T47D (cell line): ENCODE data around the gene MEGF10.
"Not testable (repeated sequence)": the region's sequence is repeated elsewhere in the genome, so short reads cannot be mapped to it uniquely, and the experiment has no call there.

Experiments used
- DNase-seq, 2 experiments: peaks; one replicate each; pipeline versions ENCODE4 v3.0.0 to v3.0.0-alpha.2; 2011 to 2012; ENCODE audit warnings: low read depth in 1 of 2, low spot score in 1 of 2
- JUND ChIP-seq: IDR thresholded peaks from 2 replicates; pipeline ENCODE4 v1.6.1; 2012; ENCODE audit warnings: low read depth
- in situ Hi-C: cut with HindIII; loops from 2 replicates; pipeline ENCODE4 v1.10.0; 2016; ENCODE audit warnings: low sequenced_read_pairs, low pct_unique_long_range_greater_than_20kb

The MEGF10 gene

GRCh38 chr5:127290946-127291693, 524 bp downstream of the MEGF10 start:
- in situ Hi-C loops = no loop called here
- DNase-seq = no peak
- no peak for TF ChIP-seq JUND

- in situ Hi-C loops = no loop called here
- no peak for DNase-seq
- TF ChIP-seq JUND = no peak
These were observed 1.6 kb downstream of the MEGF10 start for GRCh38 chr5:127292030-127292735.

- no peak for TF ChIP-seq JUND
- DNase-seq = no peak
- in situ Hi-C loops = no loop called here
These were observed 2.8 kb downstream of the MEGF10 start for GRCh38 chr5:127293373-127293772.

- no peak for TF ChIP-seq JUND
- in situ Hi-C loops = no loop called here
- no peak for DNase-seq
These were observed 4.2 kb downstream of the MEGF10 start for GRCh38 chr5:127294829-127295228.

- no peak for TF ChIP-seq JUND
- in situ Hi-C loops = no loop called here
- DNase-seq = no peak
These were observed 4.9 kb downstream of the MEGF10 start for GRCh38 chr5:127295454-127295853.

GRCh38 chr5:127296321-127296720, 5.7 kb downstream of the MEGF10 start:
- TF ChIP-seq JUND = no peak
- no peak for DNase-seq
- in situ Hi-C loops = no loop called here

GRCh38 chr5:127296894-127297293, 6.3 kb downstream of the MEGF10 start:
- DNase-seq, in situ Hi-C loops: not testable (repeated sequence)

- peak in 1 of 2 experiments; percentile 31 for DNase-seq
- in situ Hi-C loops = no loop called here
- TF ChIP-seq JUND = no peak
These were observed 6.9 kb downstream of the MEGF10 start for GRCh38 chr5:127297348-127298035.

GRCh38 chr5:127298036-127298429, 7.4 kb downstream of the MEGF10 start:
- in situ Hi-C loops = no loop called here

GRCh38 chr5:127298656-127299055, 8.1 kb downstream of the MEGF10 start:
- in situ Hi-C loops = no loop called here
- DNase-seq = no peak
- no peak for TF ChIP-seq JUND

More at GRCh38 chr5:127298036-127298429, 7.4 kb downstream of the MEGF10 start:
- DNase-seq = no peak
- no peak for TF ChIP-seq JUND

- in situ Hi-C loops = no loop called here
- peak in 1 of 2 experiments; percentile 17 for DNase-seq
- no peak for TF ChIP-seq JUND
These were observed 9.1 kb downstream of the MEGF10 start for GRCh38 chr5:127299678-127300077.

GRCh38 chr5:127302509-127302908, 11.9 kb downstream of the MEGF10 start:
- no peak for TF ChIP-seq JUND
- in situ Hi-C loops = no loop called here
- no peak for DNase-seq

GRCh38 chr5:127303404-127303803, 12.8 kb downstream of the MEGF10 start:
- TF ChIP-seq JUND = no peak
- DNase-seq = no peak
- in situ Hi-C loops = no loop called here
